HG03060 (cell line): ENCODE results near the gene KCNE4.

Source experiments
- ATAC-seq: cut with Tn5 transposase; IDR thresholded peaks from one replicate; pipeline ENCODE4 v1.9.1; 2021; ENCODE audit warnings: low read depth, moderate number of reproducible peaks; ENCODE audit not compliant: unreplicated experiment

KCNE4 gene

DNA sequence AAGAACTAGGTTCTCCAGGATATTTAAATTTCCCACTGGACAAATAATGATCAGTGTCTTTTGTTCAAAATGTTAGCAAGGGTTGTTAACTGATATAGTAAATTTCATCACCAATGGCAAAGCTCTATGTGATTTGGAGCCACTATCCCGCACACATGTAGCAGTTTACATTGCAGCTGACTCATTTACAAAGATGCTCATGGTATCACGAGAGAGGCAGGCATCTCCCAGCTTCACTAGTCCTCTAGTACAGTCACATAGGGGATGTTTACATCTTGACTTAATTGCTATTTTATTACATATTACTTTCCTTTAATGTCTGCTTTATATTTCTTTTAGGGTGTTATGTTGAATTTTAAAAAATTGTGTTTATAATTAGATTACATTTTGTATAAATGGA, 30.7 kb downstream of the KCNE4 start:
- no peak for ATAC-seq

DNA sequence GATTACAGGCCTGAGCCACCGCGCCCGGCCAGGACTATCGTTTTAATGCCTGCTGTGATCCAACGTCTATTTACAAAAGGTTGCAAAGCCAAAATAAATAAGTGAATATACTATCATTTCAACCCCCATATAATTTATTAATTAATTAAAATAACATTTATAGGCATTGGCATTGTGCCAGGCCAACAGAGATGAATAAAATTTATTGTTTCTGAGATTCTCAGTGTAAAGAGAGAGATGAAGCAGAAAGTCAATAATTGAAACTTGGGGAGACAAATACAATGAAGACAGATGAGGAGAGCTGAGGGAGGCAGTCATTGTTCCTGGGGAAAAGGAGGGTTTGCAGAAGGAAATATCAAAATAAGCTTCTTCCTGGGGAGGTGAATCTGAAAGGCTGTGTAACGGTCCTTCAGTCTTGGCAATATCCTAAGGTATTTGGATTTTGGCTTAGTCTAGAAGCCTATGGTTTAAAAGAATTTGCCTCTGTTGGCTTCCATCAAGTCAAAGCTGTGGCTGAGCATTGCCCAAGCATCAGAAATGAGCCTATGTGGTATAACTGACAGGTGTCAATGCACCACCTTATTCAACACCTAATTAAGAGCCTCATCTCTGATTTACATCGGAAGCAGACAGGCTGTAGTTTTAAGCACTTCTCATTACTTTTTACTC, 31.5 kb downstream of the KCNE4 start:
- no peak for ATAC-seq

DNA sequence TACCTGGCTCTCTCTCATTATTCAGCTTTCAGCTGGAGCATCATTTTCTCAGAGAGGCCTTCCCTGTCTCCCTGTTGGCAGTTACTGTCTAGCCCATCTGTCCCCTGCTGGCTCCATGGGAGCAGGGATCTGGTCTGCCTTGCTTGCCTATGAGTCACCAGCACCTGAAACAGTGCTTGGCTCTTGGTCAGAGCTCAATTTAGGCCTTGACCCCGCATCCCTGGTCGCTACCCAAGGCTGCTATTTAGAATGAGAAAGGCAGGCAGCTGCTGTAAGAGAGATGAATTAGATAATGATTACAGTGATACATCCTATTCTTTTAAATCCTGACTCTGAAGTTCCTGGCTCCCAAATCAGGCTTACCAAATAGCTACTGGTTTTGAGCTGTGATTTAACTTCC, 32.9 kb downstream of the KCNE4 start:
- ATAC-seq = no peak

DNA sequence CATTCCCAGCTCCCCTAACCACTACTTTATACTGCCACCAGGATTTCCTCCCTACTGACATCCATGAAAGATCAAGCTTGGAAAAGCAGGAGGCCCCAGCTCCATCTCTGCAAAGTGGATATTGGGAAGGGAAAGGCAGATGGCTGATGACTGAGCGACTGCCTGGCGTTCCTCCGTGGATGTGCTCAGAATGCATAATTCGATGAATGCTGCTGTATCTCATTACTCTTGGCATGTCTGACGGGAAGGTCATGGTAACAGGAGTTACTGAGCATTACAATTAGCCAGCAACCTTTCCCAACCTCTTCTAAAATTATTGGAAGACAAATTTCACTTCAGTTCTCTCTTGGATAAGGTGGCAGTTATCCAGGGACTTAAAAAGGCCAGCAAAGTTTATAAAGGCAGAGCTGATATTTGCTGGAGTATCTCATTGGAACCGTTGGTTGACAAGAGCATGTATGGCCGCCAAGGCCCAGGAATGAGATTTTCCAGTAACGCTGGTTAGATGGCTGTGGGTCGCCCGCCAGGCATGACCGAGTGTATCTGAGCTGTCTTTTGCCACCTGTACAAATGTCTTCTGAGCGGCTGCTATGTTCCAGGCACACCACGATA, 34.5 kb downstream of the KCNE4 start:
- ATAC-seq = no peak

DNA sequence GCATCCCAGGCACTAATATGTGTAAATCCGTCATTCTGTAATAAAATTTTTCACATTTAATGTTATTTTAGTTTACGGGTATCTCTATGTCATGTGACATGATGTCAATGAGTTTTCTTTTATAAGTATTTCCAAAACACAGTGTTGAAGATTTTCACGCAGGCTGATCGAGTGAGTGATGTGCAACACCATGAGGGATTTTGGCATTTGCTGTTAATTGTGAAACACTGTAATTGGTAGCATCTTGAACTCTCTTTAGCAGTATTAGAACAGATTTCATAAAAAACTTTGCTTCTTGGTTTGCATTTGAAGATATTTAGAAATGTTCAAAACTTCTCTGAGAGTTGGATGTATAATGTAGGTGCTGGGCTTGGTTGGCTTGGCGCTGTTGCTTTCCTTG, 35.5 kb downstream of the KCNE4 start:
- no peak for ATAC-seq

DNA sequence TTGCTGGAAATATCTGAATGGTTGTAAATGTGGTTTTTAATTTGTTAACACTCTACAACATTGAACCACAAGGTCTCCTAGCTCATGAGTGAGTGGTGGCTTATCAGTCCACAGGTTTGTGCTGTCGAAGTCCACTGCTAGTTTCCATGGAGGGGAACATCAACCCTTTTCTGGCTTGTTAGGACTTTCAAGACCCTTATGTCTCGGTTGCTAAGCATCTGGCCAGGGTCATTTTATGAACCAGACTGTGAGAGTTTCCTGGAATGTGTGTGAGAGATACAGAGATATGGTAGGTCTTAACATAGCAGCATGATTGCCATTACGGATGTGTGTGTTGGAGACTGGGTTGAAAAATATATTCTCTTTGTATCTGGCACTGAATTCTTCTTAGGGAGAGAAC, 36.9 kb downstream of the KCNE4 start:
- no peak for ATAC-seq

DNA sequence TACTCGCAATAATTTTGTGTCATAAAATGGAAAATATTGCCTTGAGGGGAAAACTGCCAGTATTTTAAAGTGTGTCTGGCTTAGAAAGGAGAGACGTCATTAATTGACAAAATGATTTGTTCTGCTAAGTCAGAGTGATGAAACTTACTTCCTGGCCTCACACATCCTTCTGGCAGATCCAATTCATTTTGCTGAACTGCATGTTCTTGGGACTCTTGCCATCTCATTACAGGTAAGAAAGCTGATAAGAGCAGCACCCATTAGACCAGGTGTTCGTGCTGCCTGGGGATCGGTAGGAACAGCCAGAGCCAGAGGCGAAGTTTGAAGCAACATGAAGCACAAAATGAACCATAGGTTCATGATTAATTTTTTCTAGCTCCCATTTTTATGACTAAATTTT, 38.0 kb downstream of the KCNE4 start:
- ATAC-seq = no peak

DNA sequence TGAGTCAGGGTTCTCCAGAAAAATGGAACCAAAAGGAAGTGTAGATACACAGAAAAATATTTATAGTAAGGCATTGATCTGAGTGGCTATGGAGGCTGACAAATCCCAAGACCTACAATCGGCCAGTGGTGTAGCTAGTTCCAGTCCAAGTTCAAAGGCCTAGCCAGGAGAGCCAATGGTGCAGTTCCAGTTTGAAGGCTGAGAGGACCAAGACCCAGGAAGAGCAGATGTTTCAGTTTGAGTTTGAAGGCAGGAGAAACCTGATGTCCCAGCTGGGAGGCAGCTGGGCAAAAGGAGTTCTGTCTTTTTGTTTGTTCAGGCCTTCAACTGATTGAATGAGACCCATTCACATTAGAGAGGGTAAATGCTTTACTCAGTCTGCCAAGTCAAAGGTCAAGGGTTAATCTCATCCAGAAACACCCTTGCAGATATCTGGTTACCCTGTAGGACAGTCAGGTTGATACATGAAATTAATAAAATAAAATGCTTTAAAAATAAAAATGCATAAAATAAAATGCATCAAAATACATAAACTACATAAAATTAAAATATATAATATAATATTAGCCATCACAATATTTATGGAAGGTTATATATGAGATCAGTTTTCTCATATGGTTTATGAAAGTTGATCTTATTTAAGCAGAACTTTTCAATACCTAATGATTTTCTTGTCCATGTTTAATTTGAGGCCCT, 38.7 kb downstream of the KCNE4 start:
- no peak for ATAC-seq

DNA sequence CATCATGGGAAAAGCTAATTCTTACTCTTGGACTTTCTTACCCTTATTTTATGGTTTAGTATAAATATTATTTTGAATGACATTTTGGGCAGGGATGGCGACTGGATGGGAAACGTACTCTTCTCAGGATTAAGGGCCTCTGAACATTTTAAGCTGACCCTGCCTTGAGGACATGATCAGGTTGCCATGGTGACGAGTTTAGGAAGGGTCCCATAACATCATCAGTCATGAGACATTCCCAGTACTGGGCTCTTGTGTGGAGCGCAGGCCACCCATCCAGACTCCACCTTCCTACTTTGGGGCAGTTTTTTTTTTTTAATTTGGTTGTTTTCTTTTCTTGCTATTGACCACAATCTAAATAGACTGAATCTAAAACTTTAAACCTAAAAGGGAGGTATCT, 40.7 kb downstream of the KCNE4 start:
- ATAC-seq = no peak

DNA sequence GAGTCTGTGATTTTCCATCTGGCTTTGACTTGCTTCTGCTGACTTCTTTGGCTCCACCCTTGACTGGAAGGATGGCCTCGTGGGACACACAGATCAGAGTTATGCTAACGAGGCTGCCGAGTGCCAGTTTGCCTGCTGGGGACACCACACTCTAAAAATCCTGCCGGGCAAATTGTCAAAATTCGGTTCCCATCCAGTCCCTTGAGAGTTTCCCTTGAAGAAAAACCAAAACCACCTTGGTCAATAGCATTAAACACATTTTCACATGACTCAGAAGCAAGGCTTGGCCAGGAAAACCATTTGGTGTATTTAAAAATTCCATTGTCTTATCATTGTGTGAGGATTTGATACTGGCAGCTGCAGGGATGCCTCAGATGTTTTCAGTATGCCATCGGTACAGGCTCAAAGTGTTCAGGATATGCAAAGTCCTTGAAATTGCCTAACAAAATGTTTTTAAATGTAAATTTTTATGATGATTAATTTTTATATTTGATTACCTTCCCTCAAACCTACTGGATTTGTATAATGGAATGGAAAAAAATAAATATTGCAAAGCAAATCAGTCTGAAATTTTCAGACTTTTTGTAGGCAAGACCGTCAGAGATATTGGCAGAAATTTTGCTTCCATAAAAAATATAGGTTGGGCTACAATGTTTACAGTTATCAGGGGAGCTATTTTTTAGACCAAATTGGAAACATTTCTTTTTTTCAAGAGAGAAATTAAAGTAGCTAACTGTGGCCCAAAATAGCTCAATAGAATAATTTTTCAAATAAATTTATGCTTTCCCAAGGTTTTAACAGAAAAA, 41.6 kb downstream of the KCNE4 start:
- no peak for ATAC-seq

DNA sequence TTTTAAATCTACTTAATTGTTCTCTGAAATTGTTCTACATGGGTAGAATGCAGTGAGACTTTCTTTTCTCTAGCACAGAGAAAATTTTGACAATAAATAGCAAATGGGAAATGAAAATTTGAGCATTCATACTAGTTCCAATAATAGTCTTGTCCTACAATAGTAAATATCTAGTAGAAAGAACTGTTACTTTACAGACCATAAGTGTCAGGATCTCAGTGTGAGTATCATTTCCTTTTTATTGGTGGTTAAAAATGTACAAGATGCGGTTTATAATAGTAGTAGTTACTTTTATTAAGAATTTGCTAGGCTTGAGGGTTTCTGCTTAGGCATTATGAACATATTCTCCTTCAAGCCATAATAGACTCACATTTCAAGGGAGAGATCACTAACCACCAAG, 43.2 kb downstream of the KCNE4 start:
- ATAC-seq = no peak

DNA sequence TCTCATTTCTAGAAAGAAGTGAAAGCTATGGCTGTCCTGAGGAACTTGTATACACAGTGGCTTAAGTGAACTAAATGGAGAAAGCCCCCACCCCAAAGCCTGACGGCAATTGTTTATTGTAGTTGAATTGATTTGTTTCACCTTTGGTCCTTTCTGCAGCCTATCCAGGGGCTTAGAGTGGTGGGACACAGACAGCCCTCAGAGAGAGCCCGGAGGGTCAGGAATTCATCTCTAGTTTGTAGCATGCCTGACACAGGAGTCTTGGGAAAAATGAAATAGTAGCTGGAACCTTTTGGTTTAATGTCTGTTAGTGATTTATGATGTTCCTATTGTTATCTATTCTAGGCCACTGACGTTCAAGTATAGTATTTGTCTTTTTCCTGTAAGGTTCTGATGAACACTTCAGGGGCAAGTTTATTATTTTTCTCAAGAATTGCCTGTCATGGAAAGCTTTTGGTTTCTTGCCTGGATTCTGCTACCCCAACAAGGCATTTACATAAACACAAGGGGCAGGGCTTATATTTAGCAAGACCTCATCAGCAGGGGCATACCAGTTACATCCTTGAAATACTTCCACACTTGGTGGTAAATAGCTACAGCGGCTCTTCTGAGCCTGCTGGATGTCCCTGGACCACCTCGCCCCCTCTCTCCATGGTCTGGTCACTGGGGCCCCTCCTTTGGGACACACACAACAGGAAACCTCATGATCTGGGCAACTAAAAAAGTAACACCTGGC, 44.4 kb downstream of the KCNE4 start:
- no peak for ATAC-seq

DNA sequence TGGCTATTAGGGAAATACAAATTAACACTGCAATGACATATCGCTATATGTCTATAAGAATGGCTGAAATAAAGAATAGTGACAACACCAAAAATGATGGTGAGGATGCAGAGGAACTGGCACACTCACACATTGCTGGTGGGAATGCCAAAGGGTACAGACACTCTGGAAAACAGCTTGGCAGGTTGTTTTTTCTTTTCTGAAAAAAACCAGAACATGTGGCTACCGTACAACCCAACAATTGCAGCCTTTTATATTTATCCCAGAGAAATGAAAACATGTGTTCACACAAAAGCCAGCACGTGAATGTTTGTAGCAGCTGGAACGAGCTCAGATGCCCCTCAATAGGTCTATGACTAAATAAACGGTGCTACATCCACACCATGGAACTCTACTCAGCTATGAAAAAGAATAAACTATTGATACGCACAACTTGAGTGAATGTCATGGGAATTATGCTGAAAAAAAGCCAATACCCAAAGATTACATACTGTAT, 45.9 kb downstream of the KCNE4 start:
- no peak for ATAC-seq

DNA sequence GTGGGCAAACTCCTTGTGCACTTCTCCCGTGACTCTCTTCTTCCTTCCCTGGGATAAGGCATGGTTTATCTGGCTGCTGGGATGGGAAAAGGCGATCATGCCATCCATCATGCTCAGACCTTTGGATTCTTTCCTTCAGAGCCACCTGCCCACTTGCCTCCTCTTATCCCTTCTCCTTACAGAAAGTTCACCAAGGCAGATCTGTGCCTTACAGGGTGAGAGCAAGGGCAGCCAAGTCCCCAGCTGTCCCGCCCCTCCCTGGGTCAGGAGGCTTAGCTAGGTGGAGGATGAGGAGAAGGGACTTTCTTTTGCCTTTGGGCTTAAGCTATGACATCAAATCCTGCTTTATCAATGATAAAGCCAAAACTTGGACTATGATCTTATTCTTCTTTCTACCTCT, 47.6 kb downstream of the KCNE4 start:
- ATAC-seq = no peak

DNA sequence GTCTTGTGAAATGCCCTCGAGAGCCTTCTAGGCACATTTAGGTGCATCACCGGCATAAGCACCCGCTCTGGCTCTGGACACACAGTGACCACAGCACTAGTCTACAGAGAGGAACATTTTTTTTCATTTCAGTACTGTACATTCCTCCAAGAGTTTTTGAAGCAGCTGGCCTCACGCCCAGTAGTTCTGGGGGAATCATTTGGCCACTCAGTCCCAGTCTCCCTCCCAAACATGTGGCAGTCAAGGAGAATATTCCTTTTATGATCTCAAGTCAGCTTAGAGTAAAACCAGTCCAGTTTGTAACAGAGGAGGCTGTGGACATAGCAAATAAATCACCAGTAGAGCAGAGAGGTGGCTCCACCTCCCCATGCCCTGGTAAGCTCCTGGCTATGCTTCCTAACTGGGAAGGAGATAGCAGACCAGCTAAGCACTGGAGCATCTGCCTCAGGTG, 48.1 kb downstream of the KCNE4 start:
- ATAC-seq = no peak

DNA sequence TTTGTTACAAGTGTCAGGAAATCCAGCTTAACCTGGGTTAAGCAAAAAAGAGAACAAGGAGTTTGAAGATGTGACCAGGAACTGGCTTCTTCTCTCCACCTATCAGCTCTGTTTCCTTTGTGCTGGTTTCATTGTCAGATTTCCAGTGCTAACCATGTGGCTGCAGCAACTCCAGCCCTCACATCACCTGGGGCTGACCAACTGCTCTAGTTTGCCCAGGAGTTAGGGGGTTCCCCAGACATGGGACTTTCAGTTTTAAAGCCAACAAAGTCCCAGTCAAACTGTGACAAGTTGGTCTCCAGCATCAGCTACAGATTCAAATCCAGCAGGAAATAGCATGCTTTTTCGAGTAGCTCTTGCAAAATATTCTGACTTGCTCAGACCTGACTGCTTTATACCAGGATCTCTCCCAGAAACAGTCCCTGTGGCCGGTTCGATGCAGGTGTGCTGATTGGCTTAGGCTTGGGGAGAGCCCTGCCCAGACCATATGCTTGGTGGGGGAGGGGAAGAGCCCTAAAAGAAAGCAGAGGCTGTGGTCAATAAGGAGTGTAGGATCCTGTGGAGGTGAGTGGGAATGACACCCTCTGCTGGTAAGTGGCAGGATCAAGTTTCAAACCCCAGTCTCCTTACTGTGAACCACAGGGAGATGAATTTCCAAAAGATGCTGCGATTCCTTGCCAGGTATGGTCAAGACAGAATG, 49.5 kb downstream of the KCNE4 start:
- ATAC-seq = no peak

DNA sequence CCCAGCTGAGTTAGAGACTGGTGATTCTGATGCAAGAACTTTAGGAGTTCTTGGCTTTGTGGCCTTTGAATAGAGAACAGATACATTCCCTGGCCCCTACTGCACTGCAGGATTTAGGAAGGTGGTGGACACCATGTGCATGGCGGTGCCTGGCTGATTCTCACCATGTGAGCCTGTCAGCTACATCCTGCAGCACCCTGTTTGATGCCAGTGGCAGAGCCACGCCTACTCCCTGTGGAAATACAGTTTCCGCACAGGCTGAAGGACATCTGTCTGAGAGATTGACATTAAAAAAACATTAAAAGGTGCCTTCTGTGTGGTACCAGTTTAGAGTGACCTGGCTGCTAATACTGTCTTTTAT, 50.0 kb downstream of the KCNE4 start:
- ATAC-seq = no peak

DNA sequence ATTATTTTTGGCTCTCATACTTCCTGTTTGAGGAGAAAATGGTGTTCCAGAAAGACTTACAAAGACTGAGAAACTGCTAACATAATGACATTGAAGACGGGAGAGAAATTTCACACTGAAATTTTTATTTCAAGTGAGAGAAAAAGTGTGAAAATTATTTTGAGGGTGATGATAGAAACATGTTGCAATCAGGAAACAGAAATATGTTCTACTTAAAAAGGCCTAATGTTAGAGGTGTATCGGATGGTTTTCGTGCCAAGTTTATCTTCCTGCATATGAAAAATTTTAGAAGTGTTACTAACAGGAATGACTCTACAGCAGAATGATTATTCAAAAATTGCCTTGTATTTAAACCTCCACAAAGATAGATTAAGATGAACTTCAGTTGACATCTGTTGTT, 50.5 kb downstream of the KCNE4 start:
- ATAC-seq = no peak

DNA sequence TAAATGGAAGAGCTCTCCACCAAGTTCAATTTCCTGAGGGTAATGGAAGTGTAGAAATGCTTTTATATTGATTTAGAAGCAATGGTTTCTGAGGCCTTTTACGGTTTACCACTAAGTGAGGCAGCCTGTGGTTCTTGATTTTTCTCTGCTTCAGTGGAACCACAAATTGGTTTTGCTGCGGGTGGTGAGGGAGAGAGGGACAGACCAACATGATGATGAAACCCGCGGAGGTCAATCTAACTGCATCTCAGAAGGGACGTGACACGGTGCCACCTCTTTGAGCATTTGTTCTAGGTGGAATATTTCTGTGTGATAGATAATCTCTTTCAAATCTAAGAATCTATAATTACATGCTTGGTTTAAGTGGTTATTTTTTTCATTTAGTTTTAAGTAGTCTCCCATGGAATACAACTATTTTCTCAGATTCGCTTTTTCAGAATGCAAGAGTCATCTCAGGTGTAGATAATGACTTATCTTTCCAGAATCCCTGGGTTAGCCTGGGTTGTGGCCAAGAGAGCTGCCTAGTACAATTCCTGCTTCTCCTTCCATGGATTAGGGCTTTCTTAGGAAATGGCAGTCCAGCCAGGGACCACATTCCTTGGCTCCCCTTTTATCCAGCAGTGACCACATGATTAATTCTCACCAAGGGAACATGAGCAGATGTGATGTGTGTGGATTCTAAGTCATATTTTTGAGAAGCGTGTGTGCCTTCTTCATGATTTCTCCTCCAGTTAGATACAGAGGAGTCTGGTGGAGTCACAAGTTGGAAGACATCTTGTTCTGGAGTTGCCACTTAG, 52.5 kb downstream of the KCNE4 start:
- no peak for ATAC-seq
